Activated T-helper 1 cell treated with Interleukin-2 at 50 U/mL for 16 hours (primary cell): ENCODE data around the gene SMIM38.
"Not testable (repeated sequence)": the region's sequence is repeated elsewhere in the genome, so short reads cannot be mapped to it uniquely, and the experiment has no call there.

Experiments used
- DNase-seq: peaks from one replicate; pipeline ENCODE4 v3.0.0-alpha.2; 2020; ENCODE audit warnings: low read depth

The SMIM38 gene

GRCh38 chr11:69122326-69122629 is 33.5 kb upstream of the SMIM38 start:
- no peak for DNase-seq

- DNase-seq = peak; percentile 16
These were observed 32.9 kb upstream of the SMIM38 start for GRCh38 chr11:69122630-69123431.

- no peak for DNase-seq
These were observed 31.9 kb upstream of the SMIM38 start for GRCh38 chr11:69123593-69124545.

GRCh38 chr11:69125861-69126260 is 29.9 kb upstream of the SMIM38 start:
- no peak for DNase-seq

- DNase-seq = no peak
These were observed 29.4 kb upstream of the SMIM38 start for GRCh38 chr11:69126286-69126685.

GRCh38 chr11:69127081-69127850 is 28.5 kb upstream of the SMIM38 start:
- DNase-seq = no peak

GRCh38 chr11:69127884-69128283 is 27.9 kb upstream of the SMIM38 start:
- DNase-seq = no peak

- no peak for DNase-seq
These were observed 26.7 kb upstream of the SMIM38 start for GRCh38 chr11:69129053-69129452.

GRCh38 chr11:69129647-69130046 is 26.1 kb upstream of the SMIM38 start:
- no peak for DNase-seq

GRCh38 chr11:69130654-69131053 is 25.1 kb upstream of the SMIM38 start:
- DNase-seq = no peak

- no peak for DNase-seq
These were observed 24.6 kb upstream of the SMIM38 start for GRCh38 chr11:69131121-69131566.

- DNase-seq = no peak
These were observed 24.0 kb upstream of the SMIM38 start for GRCh38 chr11:69131644-69132300.

- DNase-seq = no peak
These were observed 23.4 kb upstream of the SMIM38 start for GRCh38 chr11:69132301-69132670.

- no peak for DNase-seq
These were observed 22.5 kb upstream of the SMIM38 start for GRCh38 chr11:69133251-69133650.

- not testable (repeated sequence) for DNase-seq
These were observed 21.6 kb upstream of the SMIM38 start for GRCh38 chr11:69134182-69134581.

GRCh38 chr11:69134957-69135356 is 20.8 kb upstream of the SMIM38 start:
- DNase-seq = no peak

GRCh38 chr11:69135420-69136363 is 20.0 kb upstream of the SMIM38 start:
- DNase-seq = no peak

GRCh38 chr11:69136471-69136870 is 19.3 kb upstream of the SMIM38 start:
- no peak for DNase-seq

- no peak for DNase-seq
These were observed 18.4 kb upstream of the SMIM38 start for GRCh38 chr11:69137151-69137844.

- DNase-seq = no peak
These were observed 17.5 kb upstream of the SMIM38 start for GRCh38 chr11:69138265-69138664.
